Calu3 (cell line): ENCODE results near the gene PFN1. TPM values are rescaled to one million over a fixed set of nuclear protein-coding genes. Genes with fewer than 3 reads are reported as not detected.

Experiments used
- BruUV-seq: library from RNA; stranded (reverse); fragments of 400-500 nt; replicated peaks from 2 replicates; lab custom pipeline; 2021; lab: Mats Ljungman, UMichigan
- CTCF ChIA-PET: fragments of 300-600 bp; sonication (Branson Sonifier 250); formaldehyde crosslinking; loops from one replicate; lab custom pipeline; 2022; ENCODE audit warnings: antibody characterized with exemption; lab: Charles Lee
- DNase-seq: peaks from one replicate; pipeline ENCODE4 v3.0.0; 2022
- H3K27ac Mint-ChIP-seq: one replicate; pipeline ENCODE4 v1.8.0; 2022; ENCODE audit warnings: mixed read lengths; ENCODE audit not compliant: unreplicated experiment
- H3K27me3 Mint-ChIP-seq: one replicate; pipeline ENCODE4 v1.8.0; 2022; ENCODE audit warnings: mixed read lengths; ENCODE audit not compliant: unreplicated experiment
- H3K36me3 Mint-ChIP-seq: one replicate; pipeline ENCODE4 v1.8.0; 2022; ENCODE audit warnings: mild to moderate bottlenecking, moderate library complexity, mixed read lengths; ENCODE audit not compliant: insufficient read depth, unreplicated experiment
- H3K4me1 Mint-ChIP-seq: one replicate; pipeline ENCODE4 v1.8.0; 2022; ENCODE audit warnings: mild to moderate bottlenecking, low read depth, mixed read lengths; ENCODE audit not compliant: unreplicated experiment
- H3K4me3 Mint-ChIP-seq: one replicate; pipeline ENCODE4 v1.8.0; 2022; ENCODE audit warnings: mild to moderate bottlenecking, low read depth, moderate library complexity, mixed read lengths; ENCODE audit not compliant: unreplicated experiment
- H3K9me3 Mint-ChIP-seq: one replicate; pipeline ENCODE4 v1.8.0; 2022; ENCODE audit warnings: low read depth, mixed read lengths; ENCODE audit not compliant: unreplicated experiment
- intact Hi-C: fragments of 100-400 bp; cut with micrococcal nuclease; formaldehyde crosslinking; loops from one replicate; pipeline ENCODE4 v1.10.0; 2022; ENCODE audit not compliant: unreplicated experiment
- total RNA-seq: library from RNA; stranded (reverse); gene quantifications from 2 replicates; pipeline ENCODE4 v1.2.3, GENCODE V29; 2022
- TF ChIP-seq, protein P1 (sequence below): fragments of 200-600 bp; IDR thresholded peaks from one replicate; pipeline ENCODE4 v1.8.0; 2022; ENCODE audit warnings: antibody characterized with exemption; ENCODE audit not compliant: unreplicated experiment

The PFN1 gene
- total RNA-seq, 1 experiment from 2014 or later = 605 TPM

GRCh38 chr17:4939546-4939795 is 8.9 kb downstream of the PFN1 start:
- intact Hi-C loops = no loop called here
- Mint-ChIP-seq H3K4me3 (peak overlapping the region; percentile 91), H3K27ac (no peak overlapping the region), H3K4me1 (peaks cover 19% of the 10 kb centered on the region), H3K36me3 (peaks cover 53% of the 10 kb centered on the region), H3K27me3 (no peaks in the 10 kb centered on the region), H3K9me3 (no peaks in the 10 kb centered on the region)
- peak; percentile 3 for DNase-seq
- TF ChIP-seq, protein P1, sequence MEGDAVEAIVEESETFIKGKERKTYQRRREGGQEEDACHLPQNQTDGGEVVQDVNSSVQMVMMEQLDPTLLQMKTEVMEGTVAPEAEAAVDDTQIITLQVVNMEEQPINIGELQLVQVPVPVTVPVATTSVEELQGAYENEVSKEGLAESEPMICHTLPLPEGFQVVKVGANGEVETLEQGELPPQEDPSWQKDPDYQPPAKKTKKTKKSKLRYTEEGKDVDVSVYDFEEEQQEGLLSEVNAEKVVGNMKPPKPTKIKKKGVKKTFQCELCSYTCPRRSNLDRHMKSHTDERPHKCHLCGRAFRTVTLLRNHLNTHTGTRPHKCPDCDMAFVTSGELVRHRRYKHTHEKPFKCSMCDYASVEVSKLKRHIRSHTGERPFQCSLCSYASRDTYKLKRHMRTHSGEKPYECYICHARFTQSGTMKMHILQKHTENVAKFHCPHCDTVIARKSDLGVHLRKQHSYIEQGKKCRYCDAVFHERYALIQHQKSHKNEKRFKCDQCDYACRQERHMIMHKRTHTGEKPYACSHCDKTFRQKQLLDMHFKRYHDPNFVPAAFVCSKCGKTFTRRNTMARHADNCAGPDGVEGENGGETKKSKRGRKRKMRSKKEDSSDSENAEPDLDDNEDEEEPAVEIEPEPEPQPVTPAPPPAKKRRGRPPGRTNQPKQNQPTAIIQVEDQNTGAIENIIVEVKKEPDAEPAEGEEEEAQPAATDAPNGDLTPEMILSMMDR = no peak
- no TSS peak for BruUV-seq
- CTCF ChIA-PET = interaction anchor here (1.6 kb wide), 2 partner anchors 28 to 30 kb away, joined by 7 to 10 read pairs; partner anchors contain the start of gene SPAG7

DNA sequence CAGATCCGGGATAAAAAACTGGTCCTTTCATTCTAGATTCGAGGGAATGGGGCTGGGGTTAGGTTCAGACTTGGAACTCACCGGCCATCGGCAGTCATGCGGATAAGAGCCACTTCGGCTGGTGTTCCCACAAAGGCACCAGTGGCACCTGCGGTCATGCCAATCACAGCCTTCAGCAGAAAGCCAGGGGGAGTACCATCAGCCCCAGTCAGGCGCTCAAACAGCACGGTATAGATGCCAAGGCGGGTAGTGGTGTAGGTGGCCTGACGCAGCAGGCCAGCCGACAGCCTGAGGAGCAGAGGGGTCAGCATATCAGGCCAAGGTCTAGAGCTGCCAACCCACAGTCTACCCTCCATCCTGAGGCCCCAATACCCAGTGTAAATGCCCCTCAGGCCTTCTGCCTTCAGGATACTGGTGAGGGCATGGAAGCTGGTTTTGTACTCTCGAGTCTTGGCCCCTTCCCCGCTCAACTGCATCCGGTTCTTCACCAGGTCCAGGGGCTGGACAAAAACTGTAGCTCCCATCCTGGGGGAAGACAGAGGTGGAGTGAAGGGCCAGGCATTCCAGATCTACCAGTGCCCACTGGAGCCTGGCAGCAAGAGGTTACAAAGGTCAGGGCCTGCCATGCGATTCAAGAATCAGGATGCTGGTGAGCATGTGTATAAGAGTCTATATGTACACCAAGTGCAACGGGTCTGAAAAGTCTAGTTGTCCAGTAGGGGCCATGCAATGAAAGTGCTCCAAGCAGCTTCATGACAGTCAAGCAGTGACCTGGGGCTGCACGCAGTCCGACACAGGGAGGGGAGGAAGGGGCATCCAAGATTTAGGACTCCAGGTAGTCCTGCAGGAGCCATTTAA is 9.4 kb downstream of the PFN1 start:
- TF ChIP-seq, protein P1 = no peak
- intact Hi-C loops = no loop called here
- TSS peak; percentile 9 for BruUV-seq
- Mint-ChIP-seq H3K4me1 (peaks cover 24% of the 10 kb centered on the region), H3K4me3 (peak overlapping the region; percentile 91), H3K36me3 (peaks cover 55% of the 10 kb centered on the region), H3K27ac (no peak overlapping the region), H3K9me3 (no peaks in the 10 kb centered on the region), H3K27me3 (no peaks in the 10 kb centered on the region)
- no peak for DNase-seq
- CTCF ChIA-PET = interaction anchor here (1.6 kb wide), 2 partner anchors 28 to 30 kb away, joined by 7 to 10 read pairs; partner anchors contain the start of gene SPAG7

DNA sequence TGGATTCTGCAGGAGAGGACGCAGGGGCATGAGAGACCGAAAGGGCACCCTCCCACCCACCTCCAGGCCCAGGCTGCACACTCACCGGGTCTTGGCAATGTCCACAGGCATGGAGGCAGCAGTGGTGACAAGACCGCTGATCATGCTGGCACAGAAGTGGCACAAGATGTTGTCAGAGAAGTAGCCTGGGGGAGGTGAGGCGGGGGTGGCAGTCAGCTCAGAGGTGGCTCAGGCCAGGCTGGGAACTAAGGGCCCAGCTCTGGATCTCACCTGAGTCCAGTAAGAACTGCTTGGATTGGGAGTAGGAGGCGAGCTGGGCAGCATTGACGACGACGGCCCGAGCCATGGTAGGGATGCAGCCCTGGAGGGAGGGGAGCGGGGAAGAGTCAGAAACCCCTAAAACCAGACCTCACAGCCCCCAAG is 10.2 kb downstream of the PFN1 start:
- peak overlapping the region; percentile 91 for H3K4me3 Mint-ChIP-seq
- H3K9me3 Mint-ChIP-seq = no peaks in the 10 kb centered on the region
- TF ChIP-seq, protein P1 = no peak
- CTCF ChIA-PET = no interaction called here
- peaks cover 27% of the 10 kb centered on the region for H3K4me1 Mint-ChIP-seq
- no TSS peak for BruUV-seq
- peaks cover 56% of the 10 kb centered on the region for H3K36me3 Mint-ChIP-seq
- no peak for DNase-seq
- intact Hi-C loops = no loop called here
- H3K27me3 Mint-ChIP-seq = no peaks in the 10 kb centered on the region
- no peak overlapping the region for H3K27ac Mint-ChIP-seq

DNA sequence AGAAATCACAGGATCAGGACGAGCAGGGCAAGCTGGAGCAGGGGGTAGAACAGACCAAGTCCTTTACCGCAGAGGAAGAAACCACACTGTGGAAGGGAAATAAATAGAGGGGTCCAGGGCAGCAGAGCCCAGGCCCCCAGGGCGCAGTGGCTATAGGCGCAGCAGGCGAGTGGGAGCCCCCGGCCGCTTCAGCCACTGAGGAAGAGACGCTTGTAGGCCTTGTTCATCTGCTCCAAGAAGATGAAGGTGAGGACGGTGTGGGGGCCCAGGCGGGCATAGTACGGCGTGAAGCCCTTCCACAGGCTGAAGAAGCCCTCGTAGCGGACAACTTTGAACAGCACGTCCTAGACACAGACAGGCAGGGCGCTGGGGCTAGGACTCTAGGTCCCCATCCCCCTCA is 10.8 kb downstream of the PFN1 start:
- Mint-ChIP-seq H3K27me3 (no peaks in the 10 kb centered on the region), H3K36me3 (peaks cover 51% of the 10 kb centered on the region), H3K27ac (no peak overlapping the region), H3K9me3 (no peaks in the 10 kb centered on the region), H3K4me3 (no peak overlapping the region), H3K4me1 (peaks cover 27% of the 10 kb centered on the region)
- intact Hi-C loops = no loop called here
- no TSS peak for BruUV-seq
- TF ChIP-seq, protein P1 = no peak
- DNase-seq = no peak
- CTCF ChIA-PET = no interaction called here
